ENCODE data around the gene CPEB1. TPM values are rescaled to one million over a fixed set of nuclear protein-coding genes. Genes with fewer than 3 reads are reported as not detected.

CPEB1 gene
- total RNA-seq, 1 donor from 2014 or later, result 10.6 TPM

- intact Hi-C loops (cut with DNase I), result no loop called here
- no peaks in the 10 kb centered on the region for H3K36me3 ChIP-seq
These were observed 95.4 kb downstream of the CPEB1 start for GRCh38 chr15:82551646-82552247.

GRCh38 chr15:82549199-82549665, 97.9 kb downstream of the CPEB1 start:
- TF ChIP-seq, protein P1, sequence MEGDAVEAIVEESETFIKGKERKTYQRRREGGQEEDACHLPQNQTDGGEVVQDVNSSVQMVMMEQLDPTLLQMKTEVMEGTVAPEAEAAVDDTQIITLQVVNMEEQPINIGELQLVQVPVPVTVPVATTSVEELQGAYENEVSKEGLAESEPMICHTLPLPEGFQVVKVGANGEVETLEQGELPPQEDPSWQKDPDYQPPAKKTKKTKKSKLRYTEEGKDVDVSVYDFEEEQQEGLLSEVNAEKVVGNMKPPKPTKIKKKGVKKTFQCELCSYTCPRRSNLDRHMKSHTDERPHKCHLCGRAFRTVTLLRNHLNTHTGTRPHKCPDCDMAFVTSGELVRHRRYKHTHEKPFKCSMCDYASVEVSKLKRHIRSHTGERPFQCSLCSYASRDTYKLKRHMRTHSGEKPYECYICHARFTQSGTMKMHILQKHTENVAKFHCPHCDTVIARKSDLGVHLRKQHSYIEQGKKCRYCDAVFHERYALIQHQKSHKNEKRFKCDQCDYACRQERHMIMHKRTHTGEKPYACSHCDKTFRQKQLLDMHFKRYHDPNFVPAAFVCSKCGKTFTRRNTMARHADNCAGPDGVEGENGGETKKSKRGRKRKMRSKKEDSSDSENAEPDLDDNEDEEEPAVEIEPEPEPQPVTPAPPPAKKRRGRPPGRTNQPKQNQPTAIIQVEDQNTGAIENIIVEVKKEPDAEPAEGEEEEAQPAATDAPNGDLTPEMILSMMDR (IDR thresholded peaks at IDR 0.05), result no peak
- no peak for TF ChIP-seq POLR2AphosphoS5 (IDR thresholded peaks at IDR 0.05; ENCODE audit: insufficient read depth in 1 of 2, low read depth in 1 of 2)
- intact Hi-C loops (cut with DNase I), result no loop called here
- Histone ChIP-seq H3K4me1 (peaks cover 14% of the 10 kb centered on the region), H3K9me3 (no peaks in the 10 kb centered on the region), H3K4me3 (no peak overlapping the region), H3K27ac (no peak overlapping the region), H3K27me3 (no peaks in the 10 kb centered on the region), H3K36me3 (no peaks in the 10 kb centered on the region)
- DNase-seq (ENCODE audit: extremely low spot score in 2 of 2), result no peak

More at GRCh38 chr15:82551646-82552247, 95.4 kb downstream of the CPEB1 start:
- no peak overlapping the region for H3K27ac ChIP-seq
- H3K4me3 ChIP-seq, result no peak overlapping the region
- H3K9me3 ChIP-seq, result no peaks in the 10 kb centered on the region
- DNase-seq (ENCODE audit: extremely low spot score in 2 of 2), result peak in 1 of 2 donors; percentile 5
- peaks cover 22% of the 10 kb centered on the region for H3K4me1 ChIP-seq
- no peaks in the 10 kb centered on the region for H3K27me3 ChIP-seq
- TF ChIP-seq POLR2A (IDR thresholded peaks at IDR 0.05), result no peak
- no peak for TF ChIP-seq POLR2AphosphoS5 (IDR thresholded peaks at IDR 0.05; ENCODE audit: insufficient read depth in 1 of 2, low read depth in 1 of 2)
- TF ChIP-seq, protein P1 (IDR thresholded peaks at IDR 0.05), result no peak

DNA sequence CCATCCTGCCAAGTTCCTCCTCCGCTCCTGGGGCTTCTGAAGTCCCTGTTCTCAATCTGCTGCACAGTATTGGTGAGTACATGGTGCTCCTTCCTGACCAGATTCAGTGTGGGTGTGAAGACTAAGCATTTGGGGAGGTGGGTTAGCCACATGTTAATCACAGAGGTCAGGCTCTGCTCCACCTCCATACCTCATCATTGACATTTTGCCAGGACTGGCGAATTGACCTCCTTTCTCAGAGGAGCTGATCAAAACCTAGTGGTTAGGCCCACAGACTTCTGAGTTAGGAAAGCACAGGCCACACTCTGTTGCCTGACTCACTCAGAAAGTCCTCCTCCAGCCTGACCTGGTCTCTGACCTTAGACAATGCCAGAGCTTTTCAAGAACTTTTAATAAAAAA, 98.5 kb downstream of the CPEB1 start:
- H3K9me3 ChIP-seq, result no peaks in the 10 kb centered on the region
- intact Hi-C loops (cut with DNase I), result no loop called here
- H3K36me3 ChIP-seq, result no peaks in the 10 kb centered on the region
- H3K4me3 ChIP-seq, result no peak overlapping the region
- H3K27ac ChIP-seq, result no peak overlapping the region
- H3K4me1 ChIP-seq, result peaks cover 10% of the 10 kb centered on the region
- TF ChIP-seq POLR2A (IDR thresholded peaks at IDR 0.05) (no peak), POLR2AphosphoS5 (IDR thresholded peaks at IDR 0.05; ENCODE audit: insufficient read depth in 1 of 2, low read depth in 1 of 2) (no peak)
- TF ChIP-seq, protein P1 (IDR thresholded peaks at IDR 0.05), result no peak
- no peak for DNase-seq (ENCODE audit: extremely low spot score in 2 of 2)
- no peaks in the 10 kb centered on the region for H3K27me3 ChIP-seq

DNA sequence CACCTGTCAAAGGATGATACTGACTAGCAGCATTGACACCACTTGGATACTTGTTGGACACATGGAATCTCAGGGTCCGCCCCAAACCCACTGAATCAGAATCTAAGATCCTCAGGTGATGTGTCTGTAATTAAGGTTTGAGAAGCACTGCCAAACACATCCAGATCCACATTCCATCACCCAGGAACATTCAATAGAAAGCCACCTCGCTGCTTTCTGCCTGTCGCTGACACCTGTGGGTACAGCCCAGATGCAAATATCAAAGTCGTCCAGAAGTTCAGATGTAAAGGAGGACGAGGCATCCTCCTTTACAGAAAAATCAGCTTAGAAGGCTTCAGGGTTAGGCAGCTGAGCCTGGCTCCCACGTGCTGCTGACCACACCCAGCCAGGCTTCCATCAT, 101.7 kb downstream of the CPEB1 start:
- TF ChIP-seq, protein P1 (IDR thresholded peaks at IDR 0.05), result no peak
- TF ChIP-seq POLR2AphosphoS5 (IDR thresholded peaks at IDR 0.05; ENCODE audit: insufficient read depth in 1 of 2, low read depth in 1 of 2) (no peak), POLR2A (IDR thresholded peaks at IDR 0.05) (no peak)
- no peak overlapping the region for H3K27ac ChIP-seq
- intact Hi-C loops (cut with DNase I), result no loop called here
- no peaks in the 10 kb centered on the region for H3K27me3 ChIP-seq
- H3K9me3 ChIP-seq, result no peaks in the 10 kb centered on the region
- no peak overlapping the region for H3K4me3 ChIP-seq
- no peak for DNase-seq (ENCODE audit: extremely low spot score in 2 of 2)
- H3K36me3 ChIP-seq, result no peaks in the 10 kb centered on the region
- peaks cover 7% of the 10 kb centered on the region for H3K4me1 ChIP-seq

- no peak overlapping the region for H3K4me3 ChIP-seq
- TF ChIP-seq POLR2A (IDR thresholded peaks at IDR 0.05), result no peak
- TF ChIP-seq, protein P1 (IDR thresholded peaks at IDR 0.05), result no peak
- no peak for TF ChIP-seq POLR2AphosphoS5 (IDR thresholded peaks at IDR 0.05; ENCODE audit: insufficient read depth in 1 of 2, low read depth in 1 of 2)
- H3K4me1 ChIP-seq, result peaks cover 7% of the 10 kb centered on the region
- no peaks in the 10 kb centered on the region for H3K36me3 ChIP-seq
- no peaks in the 10 kb centered on the region for H3K27me3 ChIP-seq
- intact Hi-C loops (cut with DNase I), result no loop called here
- no peak for DNase-seq (ENCODE audit: extremely low spot score in 2 of 2)
- no peaks in the 10 kb centered on the region for H3K9me3 ChIP-seq
- no peak overlapping the region for H3K27ac ChIP-seq
These were observed 102.2 kb downstream of the CPEB1 start for GRCh38 chr15:82545002-82545401.
